Skin of body (tissue), 2 donors: ENCODE measurements around the gene BPHL. TPM values are rescaled to one million over a fixed set of nuclear protein-coding genes. Genes with fewer than 3 reads are reported as not detected.
"Not testable (repeated sequence)": the region's sequence is repeated elsewhere in the genome, so short reads cannot be mapped to it uniquely, and the experiment has no call there.

Experiments used
- DNase-seq: peaks from one replicate; lab custom pipeline; 2025; lab: John Stamatoyannopoulos, UW
- total RNA-seq: library from RNA; depleted of rRNA; stranded (reverse); fragments of >200 nt; gene quantifications from one replicate; pipeline ENCODE4 v1.2.3, GENCODE V29; 2014

BPHL gene
- total RNA-seq: 13.7 TPM

DNA sequence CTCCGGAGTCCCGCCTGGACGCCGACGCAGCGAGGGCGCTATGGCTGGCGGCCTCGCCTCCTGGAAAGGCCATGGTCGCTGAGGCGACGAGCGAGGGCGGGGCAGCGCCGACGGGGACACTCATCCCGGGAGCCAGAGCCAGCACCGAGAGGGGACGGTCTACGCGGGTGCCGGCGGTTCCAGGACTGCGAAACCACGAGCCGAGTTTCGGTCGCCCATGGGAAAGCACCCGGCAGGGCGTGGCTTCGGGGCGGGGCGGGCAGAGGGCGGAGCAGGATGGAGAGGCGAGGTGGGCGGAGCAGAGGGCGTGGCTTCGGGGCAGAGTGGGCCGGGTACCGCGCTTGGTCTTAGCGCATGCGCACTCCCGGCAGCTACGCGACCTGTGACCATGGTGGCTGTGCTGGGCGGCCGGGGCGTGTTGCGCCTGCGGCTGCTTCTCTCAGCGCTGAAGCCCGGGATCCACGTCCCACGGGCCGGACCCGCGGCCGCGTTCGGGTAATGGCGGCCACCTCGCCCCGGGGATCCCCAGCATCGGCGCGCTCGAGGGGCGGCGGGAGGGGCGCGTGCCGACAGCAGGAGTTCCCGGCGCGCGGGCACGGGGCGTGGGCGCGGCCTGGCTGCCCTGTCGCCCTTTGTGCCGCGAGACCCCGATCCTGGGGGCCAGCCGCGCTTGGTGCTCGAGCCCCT is at the start of gene BPHL:
TSS of gene BPHL (plus strand) at position 359 of the 687 bp plus-strand sequence. CDS start at position 389, 30 bp downstream.
- DNase-seq: peak; percentile 93

DNA sequence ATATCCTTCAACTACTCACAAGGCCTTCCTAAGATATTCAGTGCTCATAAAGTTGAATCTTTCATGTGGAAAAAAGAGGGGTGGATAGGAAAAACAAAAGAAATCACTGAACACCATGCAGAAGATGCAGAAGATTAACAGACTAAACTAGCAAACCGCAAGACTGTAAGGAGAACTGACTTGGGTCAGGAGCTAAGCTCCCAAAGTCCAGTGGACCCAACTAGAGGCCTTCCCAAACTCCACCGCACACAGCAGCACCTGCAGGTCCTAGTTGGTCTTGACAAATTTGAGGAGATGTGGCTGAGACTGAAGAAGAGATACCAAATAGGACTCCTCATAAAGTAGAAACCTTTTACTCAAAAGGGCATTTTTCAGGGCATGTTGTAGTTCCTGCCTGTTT is 46.9 kb upstream of the BPHL start:
- DNase-seq: no peak

DNA sequence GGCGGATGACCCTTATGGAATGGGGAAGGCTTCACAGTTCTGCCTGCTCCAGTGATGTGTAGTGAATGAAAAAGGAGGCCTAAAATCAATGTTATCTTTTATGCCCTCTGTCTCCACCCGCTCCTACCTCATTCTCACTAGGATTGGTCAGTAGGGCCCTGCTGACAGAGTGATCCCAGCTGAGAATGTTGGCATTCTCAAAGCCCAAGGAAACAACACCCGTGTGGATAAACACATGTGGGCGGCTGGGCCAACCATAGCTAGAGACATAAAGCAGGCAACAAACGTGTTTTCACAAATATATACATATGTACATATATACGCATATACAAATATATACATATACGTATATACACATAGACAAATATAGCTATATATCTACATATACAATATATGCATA is 45.7 kb upstream of the BPHL start:
- DNase-seq: no peak

DNA sequence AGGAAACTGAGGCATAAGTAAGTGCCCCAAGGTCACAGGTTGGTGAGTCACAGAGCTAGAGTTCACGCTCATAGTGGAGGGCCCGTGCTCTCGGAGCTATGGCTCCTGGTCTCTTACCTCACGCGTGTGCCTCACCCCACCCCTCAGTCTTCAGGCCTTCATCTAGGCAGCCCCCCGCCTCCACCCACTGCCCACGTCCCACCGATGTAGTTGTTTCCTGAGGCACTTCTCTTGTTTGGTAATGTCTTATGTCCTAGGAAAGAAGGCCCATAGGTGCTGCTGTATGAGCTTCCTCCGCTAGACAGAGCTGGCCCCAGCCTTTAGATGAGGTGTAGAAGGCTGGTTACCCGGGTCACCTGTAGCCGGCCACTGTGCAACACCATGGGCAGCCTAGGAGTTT is 45.1 kb upstream of the BPHL start:
- DNase-seq: no peak

DNA sequence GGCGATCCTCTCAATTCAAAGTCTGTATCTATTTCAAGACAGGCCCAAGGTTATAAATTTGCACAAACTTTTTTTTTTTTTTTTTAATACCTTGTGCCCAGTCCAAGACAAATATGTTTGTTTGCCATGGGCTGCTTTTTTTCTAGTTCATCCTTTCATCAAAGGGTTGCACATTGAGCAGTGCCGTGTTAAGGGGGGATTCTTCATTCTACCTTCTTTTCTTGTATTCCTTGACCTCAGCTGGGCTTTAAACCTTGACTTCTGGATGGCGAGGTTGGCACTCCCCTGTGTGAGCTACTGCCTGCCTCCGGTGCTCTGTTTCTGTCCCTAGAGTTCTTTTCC is 42.8 kb upstream of the BPHL start:
- no peak for DNase-seq

DNA sequence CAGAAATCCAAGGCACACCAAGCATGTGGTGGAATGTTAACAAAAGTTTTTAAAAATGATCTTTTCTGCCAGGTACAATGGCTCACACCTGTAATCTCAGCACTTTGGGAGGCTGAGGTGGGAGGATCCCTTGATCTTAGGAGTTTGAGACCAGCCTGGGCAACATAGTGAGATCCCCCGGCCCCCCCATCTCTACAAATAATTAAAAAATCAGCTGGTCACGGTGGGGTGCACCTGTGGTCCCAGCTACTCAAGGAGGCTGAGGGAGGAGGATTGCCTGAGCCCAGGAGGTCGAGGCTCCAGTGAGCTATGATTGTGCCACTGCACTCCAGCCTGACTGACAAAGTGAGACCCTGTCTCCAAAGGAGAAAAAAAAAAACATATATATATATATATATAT is 42.2 kb upstream of the BPHL start:
- DNase-seq: no peak

DNA sequence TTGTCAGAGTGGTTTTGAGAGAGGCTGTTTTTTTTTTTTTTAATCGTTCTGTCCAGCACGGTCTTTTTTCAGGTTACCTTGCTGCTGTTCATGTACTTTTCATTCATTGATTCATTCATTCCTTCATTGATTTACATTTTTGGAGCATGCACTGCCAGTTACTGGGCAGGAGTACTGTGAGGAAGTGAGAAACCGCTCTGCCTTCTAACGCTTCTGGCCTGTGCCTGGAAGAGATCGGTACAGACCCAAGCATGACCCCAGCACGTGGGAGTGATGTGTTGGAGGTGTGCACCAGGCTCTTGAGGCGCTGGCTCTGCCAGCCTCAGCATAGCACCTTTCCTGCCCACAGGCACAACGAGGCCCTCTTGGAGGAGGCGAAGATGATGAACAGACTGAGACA is 41.1 kb upstream of the BPHL start:
- no peak for DNase-seq

DNA sequence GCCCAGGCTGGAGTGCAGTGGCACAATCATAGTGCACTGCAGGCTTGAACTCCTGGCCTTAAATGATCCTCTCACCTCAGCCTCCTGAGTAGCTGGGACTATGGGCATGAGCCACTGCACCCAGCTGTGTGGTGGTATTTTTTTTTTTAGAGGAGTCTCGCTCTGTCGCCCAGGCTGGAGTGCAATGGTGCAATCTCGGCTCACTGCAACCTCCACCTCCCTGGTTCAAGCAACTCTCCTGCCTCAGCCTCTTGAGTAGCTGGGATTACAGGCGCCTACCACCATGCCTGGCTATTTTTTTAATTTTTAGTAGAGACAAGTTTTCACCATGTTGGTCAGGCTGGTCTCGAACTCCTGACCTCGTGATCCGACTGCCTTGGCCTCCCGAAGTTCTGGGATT is 39.6 kb upstream of the BPHL start:
- DNase-seq: not testable (repeated sequence)

DNA sequence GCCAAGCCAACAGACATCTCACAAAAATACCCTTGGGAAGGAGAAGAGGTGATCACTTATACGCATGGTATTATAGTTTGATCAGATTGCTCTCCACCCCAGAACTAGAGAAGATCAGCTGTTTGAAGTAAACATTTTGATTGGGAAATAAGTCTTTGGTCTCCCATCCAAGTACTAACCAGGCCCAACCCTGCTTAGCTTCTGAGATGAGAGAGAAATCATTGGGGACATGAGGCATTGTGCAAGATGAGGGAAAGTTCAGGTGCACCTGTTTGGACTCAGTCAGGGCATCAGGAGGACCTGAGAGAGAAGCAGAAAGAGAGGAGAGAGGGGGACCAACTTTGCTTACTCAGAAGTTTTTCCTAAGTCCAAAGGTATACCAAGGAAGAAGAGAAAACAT is 38.8 kb upstream of the BPHL start:
- no peak for DNase-seq

DNA sequence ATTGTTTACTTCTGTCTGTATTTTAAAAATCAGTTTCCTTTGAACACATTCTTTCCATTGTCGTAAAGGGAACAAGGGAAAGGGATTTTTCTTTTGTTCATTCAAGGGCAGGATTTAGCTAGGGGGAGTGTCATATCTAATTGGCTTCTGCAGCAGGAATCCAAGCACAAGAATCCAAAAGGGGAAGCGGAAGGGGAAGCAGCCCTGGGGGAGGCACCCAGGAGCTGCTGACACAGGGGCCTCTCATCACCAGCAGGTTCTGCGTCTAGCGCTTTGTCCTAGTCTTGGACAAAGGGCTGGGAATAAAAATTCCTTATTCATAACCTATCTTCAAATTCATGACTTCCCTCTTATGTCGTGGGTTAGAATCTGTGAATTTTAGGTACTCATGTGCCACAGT is 36.6 kb upstream of the BPHL start:
- DNase-seq: no peak

DNA sequence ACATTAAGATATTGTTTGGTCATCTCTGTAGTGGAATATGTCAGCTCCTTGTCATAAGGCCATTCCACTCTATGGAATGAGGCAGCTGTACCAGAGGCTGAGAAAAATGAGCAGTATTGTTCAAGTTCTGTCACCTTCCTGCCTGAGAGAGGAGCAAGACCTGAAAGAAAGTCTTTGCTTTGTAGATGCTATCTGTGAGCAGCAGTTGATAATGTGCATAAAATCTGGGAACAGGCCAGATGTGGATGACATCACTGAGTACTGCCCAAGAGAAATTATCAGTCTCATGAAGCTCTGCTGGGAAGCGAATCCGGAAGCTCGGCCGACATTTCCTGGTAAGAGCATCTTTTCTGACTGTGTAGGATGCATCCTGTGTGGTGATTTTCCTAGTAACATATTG is 33.4 kb upstream of the BPHL start:
- DNase-seq: no peak

DNA sequence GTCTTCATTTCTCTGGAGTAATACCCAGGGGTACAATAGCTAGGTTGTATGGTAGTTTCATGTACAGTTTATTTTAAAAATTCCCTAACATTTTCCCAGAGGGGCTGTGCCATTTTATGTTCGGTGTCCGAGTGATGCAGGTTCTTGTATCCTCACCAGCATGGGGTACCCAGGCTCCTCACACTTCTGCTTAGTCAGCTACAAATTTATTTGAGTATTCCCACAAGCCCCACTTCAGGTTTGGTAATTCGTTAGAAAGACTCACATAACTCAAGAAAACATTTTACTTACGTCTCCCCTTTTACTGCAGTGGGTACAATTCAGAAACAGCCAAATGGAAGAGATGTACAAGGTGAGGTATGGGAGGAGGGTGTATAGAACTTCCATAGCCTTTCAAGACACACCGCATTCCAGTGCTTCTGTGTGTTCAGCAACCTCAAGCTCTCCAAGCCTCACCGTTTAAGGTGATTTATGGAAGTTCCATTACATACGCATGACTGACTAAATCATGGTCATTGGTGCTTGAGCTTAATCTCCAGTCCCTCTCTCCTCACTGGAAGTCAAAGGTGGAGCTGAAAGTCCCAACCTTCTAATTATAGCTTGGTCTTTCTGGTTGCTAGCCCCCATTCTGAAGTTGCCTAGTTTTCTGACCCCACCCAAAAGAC is 32.1 kb upstream of the BPHL start:
- DNase-seq: no peak

DNA sequence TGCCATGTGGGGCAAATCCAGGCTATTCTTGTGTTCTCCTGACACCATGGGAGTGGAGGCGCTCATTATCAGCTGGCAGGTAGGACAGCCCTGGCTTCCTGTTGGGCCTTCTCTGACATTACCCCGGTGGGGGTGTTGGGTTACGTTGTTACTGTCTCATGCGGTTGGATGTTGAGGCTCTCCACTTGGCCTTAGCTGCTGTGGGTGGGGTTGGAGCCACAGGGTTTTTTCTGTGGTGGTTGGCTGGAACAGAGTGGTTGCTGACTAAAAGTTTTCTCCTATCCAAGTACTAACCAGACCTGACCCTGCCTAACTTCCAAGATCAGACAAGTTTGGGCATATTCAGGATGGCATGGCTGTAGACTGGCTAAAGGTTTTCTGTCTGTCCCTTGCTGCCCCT is 30.1 kb upstream of the BPHL start:
- no peak for DNase-seq

DNA sequence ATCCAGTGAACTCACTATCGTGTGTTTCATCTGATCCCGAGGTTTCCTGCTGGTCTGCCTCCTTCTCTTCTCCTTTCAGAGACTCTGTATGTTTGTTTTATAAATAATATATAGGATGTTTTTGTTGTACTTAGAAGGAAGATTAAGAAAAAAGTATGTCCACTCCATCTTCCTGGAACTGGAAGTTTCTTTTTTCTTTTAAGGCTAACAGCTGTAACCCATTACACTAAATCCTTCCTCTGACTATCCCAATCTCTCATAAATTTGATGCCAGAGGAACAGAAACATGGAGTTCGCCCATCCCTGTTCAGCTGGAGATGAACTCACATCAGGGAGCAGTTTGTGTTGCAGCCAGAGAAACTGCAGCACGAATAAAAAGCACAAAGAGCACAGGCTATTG is 29.5 kb upstream of the BPHL start:
- DNase-seq: peak; percentile 72

DNA sequence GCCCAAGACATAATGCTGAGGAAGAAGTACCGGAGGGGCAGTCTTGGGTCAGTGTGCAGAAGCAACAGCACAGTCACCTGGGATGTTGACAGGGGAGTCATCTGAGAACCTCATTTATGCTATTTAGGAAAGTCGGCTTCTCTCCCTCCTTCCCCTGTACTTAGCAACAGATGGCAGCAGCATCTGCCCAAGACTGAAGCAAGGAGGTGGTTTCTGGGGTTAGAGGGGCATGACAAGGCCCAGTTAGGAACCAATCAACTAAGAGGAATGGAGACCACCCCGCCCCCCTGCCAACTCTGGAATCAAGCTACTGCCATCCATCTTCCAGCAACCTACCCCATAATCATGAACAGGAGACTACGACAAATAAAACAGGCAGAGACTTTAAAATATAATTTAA is 28.5 kb upstream of the BPHL start:
- no peak for DNase-seq

DNA sequence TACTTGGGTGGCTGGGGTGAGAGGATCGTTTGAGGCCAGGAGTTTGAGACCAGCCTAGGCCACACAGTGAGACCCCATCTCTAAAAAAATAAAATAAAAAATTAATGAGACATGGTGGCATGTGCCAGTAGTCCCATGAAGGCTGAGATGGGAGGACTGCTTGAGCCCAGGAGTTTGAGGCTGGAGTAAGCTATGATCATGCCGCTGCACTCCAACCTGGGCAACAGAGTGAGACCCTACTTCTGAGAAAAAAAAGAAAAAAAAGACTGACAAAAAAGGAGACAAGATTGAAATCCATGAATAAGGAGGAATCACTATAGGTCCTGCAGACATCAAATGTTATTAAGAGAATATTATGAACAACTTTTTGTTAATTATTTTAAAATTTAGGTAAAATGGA is 23.7 kb upstream of the BPHL start:
- DNase-seq: no peak

DNA sequence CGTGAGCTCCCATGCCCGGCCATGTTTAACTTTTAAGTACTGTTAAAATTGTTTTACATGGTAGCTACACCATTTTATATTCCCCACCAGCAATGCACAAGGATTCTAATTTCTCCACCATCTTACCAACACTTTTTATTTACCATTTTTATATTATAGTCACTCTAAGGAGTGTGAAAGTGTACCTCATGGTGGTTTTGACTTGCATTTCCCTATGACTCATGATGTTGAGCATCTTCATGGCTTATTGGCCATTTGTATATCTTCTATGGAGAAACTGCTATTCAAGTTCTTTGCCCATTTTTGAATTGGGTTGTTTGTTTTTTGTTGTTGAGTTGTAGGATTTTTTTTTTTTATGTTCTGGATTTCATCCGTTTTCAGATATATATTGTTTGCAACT is 15.6 kb upstream of the BPHL start:
- no peak for DNase-seq

DNA sequence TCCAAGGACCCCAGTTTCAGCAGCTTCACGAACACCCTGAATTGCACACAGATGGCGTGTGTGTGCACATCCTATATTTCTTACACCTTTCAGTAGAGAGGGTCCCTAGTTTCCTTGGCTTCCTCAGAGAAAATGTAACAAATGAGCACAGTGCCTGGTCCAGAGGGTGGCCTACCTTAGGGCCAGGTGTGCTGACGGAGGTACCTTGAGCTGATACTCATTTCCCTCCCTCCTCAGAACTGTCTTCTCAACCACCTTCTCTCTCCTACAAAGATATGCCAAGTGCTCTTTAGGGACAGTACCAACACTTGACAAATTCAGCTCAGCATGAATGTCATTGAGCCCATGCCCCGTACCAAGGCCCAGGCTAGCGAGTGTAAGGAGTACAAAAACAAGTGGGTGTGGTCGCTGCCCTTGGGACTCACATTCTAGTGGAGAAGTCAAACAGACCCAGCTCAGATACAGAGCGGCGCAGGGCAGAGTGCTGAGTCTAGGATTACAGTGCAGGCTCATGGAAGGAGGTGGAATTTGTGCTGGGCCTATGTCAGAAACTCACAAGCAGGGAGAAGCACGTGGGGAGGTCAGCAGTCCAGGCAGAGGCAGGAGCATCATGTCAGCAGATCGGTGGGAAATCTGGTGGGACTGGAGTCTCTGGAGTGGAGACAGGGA is 9.6 kb upstream of the BPHL start:
- no peak for DNase-seq

DNA sequence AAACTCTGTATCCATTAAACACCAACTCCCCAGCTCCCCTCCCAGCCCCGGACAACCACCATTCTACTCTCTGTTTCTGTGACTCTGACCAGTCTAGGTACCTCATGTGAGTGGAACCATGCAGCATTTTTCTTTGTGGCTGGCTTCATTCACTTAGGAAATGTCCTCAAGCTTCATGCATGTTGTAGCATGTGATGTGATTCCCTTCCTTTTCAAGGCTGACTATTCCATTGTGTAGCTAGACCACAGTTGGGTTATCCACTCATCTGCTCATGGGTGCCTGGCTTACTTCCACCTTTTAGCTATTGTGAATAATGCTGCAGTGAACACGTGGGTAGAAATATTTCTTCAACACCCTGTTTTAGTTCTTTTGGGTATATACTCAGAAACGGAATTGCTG is 8.8 kb upstream of the BPHL start:
- DNase-seq: no peak

DNA sequence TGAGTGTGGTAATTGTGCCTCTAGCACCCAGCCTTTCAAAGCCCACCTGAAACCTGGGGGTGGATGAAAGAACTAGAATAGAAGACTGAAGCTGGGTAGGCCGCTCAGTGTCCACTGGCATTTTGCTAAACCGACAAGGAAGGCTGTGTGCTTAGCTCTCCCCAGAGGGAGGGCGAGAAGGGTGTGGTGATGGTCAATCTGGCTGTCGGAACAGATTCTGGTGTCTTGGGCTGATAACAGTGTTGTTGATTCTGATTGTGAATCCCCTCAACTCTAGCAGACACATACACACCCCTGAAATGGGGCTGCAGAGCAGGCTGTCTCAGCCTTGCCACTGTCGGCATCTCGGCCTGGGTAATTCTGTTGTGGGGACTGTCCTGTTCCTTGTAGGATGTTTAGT is 4.1 kb upstream of the BPHL start:
- no peak for DNase-seq

DNA sequence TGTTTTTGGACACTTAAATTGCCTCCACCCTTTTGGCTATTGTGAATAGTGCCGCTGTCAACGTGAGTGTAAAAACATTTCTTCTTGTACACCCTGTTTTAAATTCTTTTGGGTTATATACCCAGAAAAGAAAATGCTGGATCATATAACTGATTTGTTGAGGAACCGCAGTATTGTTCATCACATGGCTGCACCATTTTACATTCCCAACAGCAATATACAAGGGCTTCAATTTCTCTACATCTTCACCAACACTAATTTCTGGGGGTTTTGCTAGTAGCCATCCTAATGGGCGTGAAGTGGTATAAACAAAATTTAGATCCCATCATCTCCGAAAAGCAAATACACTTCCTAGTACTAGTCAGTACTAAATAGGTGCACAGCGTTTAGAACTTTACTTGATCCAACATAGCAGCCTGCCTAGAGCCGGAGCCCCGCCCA is 579 bp upstream of the BPHL start:
- DNase-seq: no peak

DNA sequence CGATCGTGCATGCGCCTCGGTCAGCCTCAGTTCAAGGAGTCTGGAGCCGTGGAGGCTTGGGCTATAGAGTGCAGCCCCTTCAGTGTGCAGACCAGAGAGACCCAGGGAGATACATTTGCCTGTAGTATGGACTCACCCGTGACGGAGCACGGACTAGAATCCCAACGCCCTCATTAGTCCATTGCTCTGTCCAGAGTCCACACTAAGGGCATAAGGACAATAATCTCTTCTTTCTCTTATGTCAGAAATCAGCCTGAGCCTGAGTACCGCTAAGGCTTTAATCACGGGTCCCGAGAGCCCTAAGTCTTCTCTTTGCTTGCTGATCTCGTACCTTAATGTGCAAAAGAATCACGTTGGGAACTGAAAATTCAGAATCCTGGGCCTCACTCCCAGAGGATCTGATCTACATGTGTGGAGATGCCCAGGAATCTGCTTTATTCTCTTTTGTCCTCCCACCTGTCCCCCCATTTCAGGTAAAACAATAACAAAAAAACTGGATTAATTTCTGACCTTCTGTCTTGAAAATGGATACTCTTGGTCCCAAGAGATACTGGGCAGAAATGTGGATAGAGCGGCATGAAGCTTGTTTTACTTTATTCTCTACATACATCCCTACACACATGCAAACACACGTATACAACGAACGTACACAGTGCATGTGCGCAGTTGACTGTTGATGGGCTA is 671 bp downstream of the BPHL start:
- peak; percentile 59 for DNase-seq

DNA sequence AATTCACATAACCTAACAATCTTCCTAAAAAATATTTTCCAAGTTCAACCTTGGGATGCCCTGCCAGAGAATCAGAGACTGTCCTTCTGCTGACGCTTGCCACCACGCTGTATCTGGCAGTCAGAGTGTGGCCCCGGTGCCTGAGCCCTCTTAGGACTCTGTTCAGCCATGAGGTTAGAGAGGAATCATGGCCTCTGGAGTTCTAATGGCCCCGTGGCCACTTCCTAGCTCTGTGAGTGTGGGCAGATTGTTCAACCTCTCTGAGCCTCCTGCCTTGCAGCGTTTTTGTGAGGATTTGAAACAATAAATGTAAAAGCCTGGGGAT is 2.2 kb downstream of the BPHL start:
- no peak for DNase-seq
